Ovary (tissue), 9 donors: ENCODE results near the gene SNCAIP. TPM values are rescaled to one million over a fixed set of nuclear protein-coding genes. Genes with fewer than 3 reads are reported as not detected.
A peak's percentile ranks its signal among the peaks of the same experiment; 100 is the strongest.

Experiments used
- DNase-seq, 5 donors: peaks; one replicate each; pipeline ENCODE4 v3.0.0-alpha.2; 2019 to 2020
- H3K27ac ChIP-seq, 2 donors: fragments of 200-600 bp; one replicate each; pipeline versions ENCODE4 v1.5.1 to v1.8.0; 2019 to 2022
- H3K27me3 ChIP-seq: fragments of 200-600 bp; one replicate; pipeline ENCODE4 v1.8.0; 2022
- H3K36me3 ChIP-seq: fragments of 200-600 bp; sonication (generic); one replicate; pipeline ENCODE4 v1.5.1; 2019
- H3K4me1 ChIP-seq: one replicate; pipeline ENCODE4 v1.8.1; 2013; ENCODE audit warnings: mild to moderate bottlenecking, moderate library complexity; ENCODE audit not compliant: insufficient read depth
- H3K4me3 ChIP-seq: fragments of 200-600 bp; sonication (generic); one replicate; pipeline ENCODE4 v1.5.1; 2017
- H3K9me3 ChIP-seq, 2 donors: fragments of 200-600 bp in 1 of 2; sonication (generic) in 1 of 2; one replicate each; pipeline versions ENCODE4 v1.5.1 to v1.8.1; 2013 to 2019; ENCODE audit warnings: mild to moderate bottlenecking in 1 of 2, moderate library complexity in 1 of 2
- CTCF ChIP-seq, 3 donors: fragments of 450-650 bp in 2 of 3; fragments of 200-600 bp in 1 of 3; IDR thresholded peaks; one replicate each; pipeline versions ENCODE4 v1.5.1 to v1.8.0; 2016 to 2022; ENCODE audit warnings: antibody characterized with exemption in 3 of 3, mild to moderate bottlenecking in 1 of 3
- EP300 ChIP-seq: sonication (generic); formaldehyde crosslinking; IDR thresholded peaks from one replicate; pipeline ENCODE4 v1.6.1; 2017; ENCODE audit warnings: antibody characterized with exemption
- POLR2A ChIP-seq: fragments of 450-650 bp; IDR thresholded peaks from one replicate; pipeline ENCODE4 v1.6.1; 2017; ENCODE audit warnings: antibody characterized with exemption, mild to moderate bottlenecking, moderate library complexity
- WGBS, 3 donors: extraction: QIAGEN DNeasy Blood & Tissue Kit in 1 of 3; methylation state at CpG; one replicate each; pipeline versions ENCODE4 v1.1.5 to v1.1.7; 2013 to 2017; 5-methylcytosine and 5-hydroxymethylcytosine counted together
- intact Hi-C, 4 donors: fragments of 100-400 bp; cut with DNase I; formaldehyde crosslinking; loops; one replicate each; pipeline versions ENCODE4 v1.11.0 to v1.15.1; 2022 to 2023
- polyA plus RNA-seq, 2 donors: library from polyadenylated mRNA; stranded (reverse); fragments of 200-250 nt in 1 of 2; fragments of 350-450 nt in 1 of 2; fragmentation: Illumina TruSeq in 1 of 2; extraction: RNeasy Lipid Tissue Mini Kit (QIAGEN cat#74804) in 1 of 2; gene quantifications; one replicate each; pipeline ENCODE4 v1.2.3, GENCODE V29; 2013 to 2014
- total RNA-seq, 7 donors: library from RNA; depleted of rRNA in 2 of 7; stranded (reverse); fragments of >200 nt in 2 of 7; fragmentation: NEBNext Ultra II Directional in 3 of 7; extraction: Animal tissue kit (Norgen Biotek cat#: 25700) in 3 of 7; gene quantifications; one replicate each; pipeline versions ENCODE4 v1.1.0 to v1.2.4, GENCODE V29; 2016 to 2023
- donor health status: DM: no; HTN: no; CAD: no; lungs with moderate emphysema.
- donor health status: DM: no; HTN: no; CAD: no.
- donor health status: Bipolar disorder and iron deficiency.
- donor health status: DM: yes; HTN: yes; CAD: no.
- donor health status: DM: no; HTN: no; CAD: no.
- donor health status: DM: yes; HTN: yes; CAD: no.

SNCAIP gene
- total and polyA plus RNA-seq, 9 donors: 20.4 to 92.5 (median 46.9) TPM

GRCh38 chr5:122310889-122311288 lies 1.1 kb upstream of the SNCAIP start:
- Histone ChIP-seq H3K4me3 (peak overlapping the region; percentile 86), H3K4me1 (peaks cover 2% of the 10 kb centered on the region), H3K27ac (peak overlapping the region; percentile 78 to 89), H3K36me3 (no peaks in the 10 kb centered on the region), H3K9me3 (no peaks in the 10 kb centered on the region), H3K27me3 (no peaks in the 10 kb centered on the region)
- TF ChIP-seq POLR2A: peak; percentile 8
- TF ChIP-seq EP300: no peak
- WGBS, 3 donors: 16 to 24% (median 17%) methylated on average over 7 of the region's 7 CpGs
- intact Hi-C loops: loop anchor here in 1 of 4 donors (5.0 kb wide), 1 partner anchor 114 kb away; no protein-coding TSS in a partner anchor
- DNase-seq: peak; percentile 21 to 51 (median 34)

GRCh38 chr5:122311497-122311960 lies 508 bp upstream of the SNCAIP start:
- Histone ChIP-seq H3K4me1 (peaks cover 5% of the 10 kb centered on the region), H3K27ac (peak overlapping the region; percentile 78 to 89), H3K9me3 (no peaks in the 10 kb centered on the region), H3K27me3 (no peaks in the 10 kb centered on the region), H3K36me3 (no peaks in the 10 kb centered on the region), H3K4me3 (peak overlapping the region; percentile 86)
- TF ChIP-seq POLR2A (no peak), CTCF (IDR thresholded peaks at IDR 0.05) (no peak)
- 1 to 2% (median 2%) methylated on average over 28 to 33 of the region's 33 CpGs for WGBS, 3 donors
- intact Hi-C loops: loop anchor here in 1 of 4 donors (5.0 kb wide), 1 partner anchor 114 kb away; no protein-coding TSS in a partner anchor
- DNase-seq: peak; percentile 44 to 65 (median 58)

- peak overlapping the region; percentile 78 to 89 for H3K27ac ChIP-seq
- peak overlapping the region; percentile 86 for H3K4me3 ChIP-seq
- H3K4me1 ChIP-seq: peaks cover 7% of the 10 kb centered on the region
- H3K36me3 ChIP-seq: no peaks in the 10 kb centered on the region
- no peaks in the 10 kb centered on the region for H3K27me3 ChIP-seq
- intact Hi-C loops: loop anchor here in 1 of 4 donors (5.0 kb wide), 1 partner anchor 115 kb away; no protein-coding TSS in a partner anchor
- WGBS, 3 donors: 0 to 1% (median 1%) methylated on average over 31 of the region's 31 CpGs
- peak; percentile 46 to 60 (median 59) for DNase-seq
- no peak for TF ChIP-seq POLR2A
- no peak for TF ChIP-seq EP300
- no peak for TF ChIP-seq CTCF (IDR thresholded peaks at IDR 0.05)
- no peaks in the 10 kb centered on the region for H3K9me3 ChIP-seq
Measured at GRCh38 chr5:122312591-122313406, 762 bp downstream of the SNCAIP start.

GRCh38 chr5:122314036-122314435 lies 2.0 kb downstream of the SNCAIP start:
- Histone ChIP-seq H3K27me3 (no peaks in the 10 kb centered on the region), H3K4me1 (peaks cover 7% of the 10 kb centered on the region), H3K36me3 (no peaks in the 10 kb centered on the region), H3K27ac (no peak overlapping the region), H3K4me3 (no peak overlapping the region), H3K9me3 (no peaks in the 10 kb centered on the region)
- 47 to 59% (median 49%) methylated on average over 2 of the region's 2 CpGs for WGBS, 3 donors
- no peak for TF ChIP-seq CTCF (IDR thresholded peaks at IDR 0.05)
- intact Hi-C loops: loop anchor here in 1 of 4 donors (5.0 kb wide), 1 partner anchor 117 kb away; no protein-coding TSS in a partner anchor
- no peak for DNase-seq

GRCh38 chr5:122315521-122315920 lies 3.5 kb downstream of the SNCAIP start:
- intact Hi-C loops: no loop called here
- no peak for TF ChIP-seq CTCF (IDR thresholded peaks at IDR 0.05)
- no peak for TF ChIP-seq POLR2A
- TF ChIP-seq EP300: no peak
- no peak for DNase-seq
- 81 to 90% (median 82%) methylated on average over 1 of the region's 1 CpG for WGBS, 3 donors
- H3K36me3 ChIP-seq: no peaks in the 10 kb centered on the region
- H3K27me3 ChIP-seq: no peaks in the 10 kb centered on the region
- H3K4me1 ChIP-seq: peaks cover 7% of the 10 kb centered on the region
- no peak overlapping the region for H3K27ac ChIP-seq
- H3K4me3 ChIP-seq: no peak overlapping the region
- H3K9me3 ChIP-seq: no peaks in the 10 kb centered on the region
